OCI-LY1 (cell line): ENCODE measurements around the gene COL20A1.

Experiments
- CTCF ChIP-seq: fragments of 200-600 bp; sonication (generic), shearing (Covaris generic); IDR thresholded peaks from 2 replicates; pipeline ENCODE4 v1.5.1; 2017; ENCODE audit warnings: mild to moderate bottlenecking, antibody characterized with exemption, low read length, moderate library complexity, mixed read lengths
- EZH2 ChIP-seq: fragments of 200-600 bp; sonication (generic), shearing (Covaris generic); IDR thresholded peaks from 2 replicates; pipeline ENCODE4 v1.8.0; 2017; ENCODE audit warnings: borderline replicate concordance, mixed run types, mild to moderate bottlenecking, antibody characterized with exemption, low read length, moderate library complexity, mixed read lengths

GRCh38 chr20:63244468-63244867, 48.5 kb upstream of the COL20A1 start:
- TF ChIP-seq CTCF = no peak
- TF ChIP-seq EZH2 = no peak
